NT2/D1 (cell line): ENCODE results near the gene MRPL18.

Source experiments
- SUZ12 ChIP-seq: IDR thresholded peaks from 2 replicates; pipeline ENCODE4 v1.6.1; 2011; ENCODE audit not compliant: insufficient read length, insufficient read depth; ENCODE audit errors: extremely low read depth
- YY1 ChIP-seq: IDR thresholded peaks from 2 replicates; pipeline ENCODE4 v1.6.1; 2011; ENCODE audit not compliant: insufficient read length, insufficient read depth
- ZNF274 ChIP-seq: IDR thresholded peaks from 2 replicates; pipeline ENCODE4 v1.6.1; 2011; ENCODE audit warnings: mild to moderate bottlenecking, low read depth, low read length

DNA sequence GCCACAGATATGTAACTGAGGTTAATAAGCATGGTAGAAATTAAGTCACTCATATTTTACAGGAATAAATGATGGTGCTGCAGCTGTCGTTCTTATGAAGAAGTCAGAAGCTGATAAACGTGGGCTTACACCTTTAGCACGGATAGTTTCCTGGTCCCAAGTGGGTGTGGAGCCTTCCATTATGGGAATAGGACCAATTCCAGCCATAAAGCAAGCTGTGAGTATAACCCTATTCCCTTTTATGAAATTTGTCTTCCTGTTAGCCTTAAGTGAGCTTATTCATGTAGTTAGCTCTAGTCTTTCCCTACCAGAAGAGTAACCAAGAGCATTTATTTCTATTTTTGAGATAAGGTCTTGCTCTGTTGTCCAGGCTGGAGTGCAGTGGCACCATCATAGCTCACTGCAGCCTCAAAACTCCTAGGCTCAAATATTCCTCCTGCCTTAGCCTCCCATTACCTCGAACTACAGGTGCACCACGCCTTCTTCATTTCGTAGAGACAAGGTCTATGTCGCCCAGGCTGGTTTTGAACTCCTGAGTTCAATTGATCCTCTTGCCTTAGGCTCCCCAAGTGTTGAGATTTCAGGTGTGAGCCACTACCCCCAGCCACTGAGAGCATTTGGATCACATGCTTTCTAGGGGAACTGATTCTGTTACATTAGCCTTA, 12.9 kb upstream of the MRPL18 start:
- TF ChIP-seq SUZ12 = no peak
- TF ChIP-seq ZNF274 = no peak
- TF ChIP-seq YY1 = no peak
